Ishikawa (cell line): Measurements from ENCODE around the gene ANKRD12.

Source experiments
- CEBPB ChIP-seq: IDR thresholded peaks from 2 replicates; pipeline ENCODE4 v1.6.1; 2012
- EGR1 ChIP-seq: IDR thresholded peaks from 2 replicates; pipeline ENCODE4 v1.6.1; 2012
- EP300 ChIP-seq: IDR thresholded peaks from 2 replicates; pipeline ENCODE4 v1.6.1; 2012; ENCODE audit warnings: borderline replicate concordance
- RAD21 ChIP-seq: IDR thresholded peaks from 2 replicates; pipeline ENCODE4 v1.6.1; 2012; ENCODE audit warnings: low read depth
- YY1 ChIP-seq: IDR thresholded peaks from 2 replicates; pipeline ENCODE4 v1.6.1; 2012; ENCODE audit warnings: low read depth
- TF ChIP-seq, protein P1 (sequence below): IDR thresholded peaks from 2 replicates; pipeline ENCODE4 v1.6.1; 2012; ENCODE audit warnings: low read depth, mild to moderate bottlenecking
- TF ChIP-seq, protein P2 (sequence below): IDR thresholded peaks from 2 replicates; pipeline ENCODE4 v1.6.1; 2012

DNA sequence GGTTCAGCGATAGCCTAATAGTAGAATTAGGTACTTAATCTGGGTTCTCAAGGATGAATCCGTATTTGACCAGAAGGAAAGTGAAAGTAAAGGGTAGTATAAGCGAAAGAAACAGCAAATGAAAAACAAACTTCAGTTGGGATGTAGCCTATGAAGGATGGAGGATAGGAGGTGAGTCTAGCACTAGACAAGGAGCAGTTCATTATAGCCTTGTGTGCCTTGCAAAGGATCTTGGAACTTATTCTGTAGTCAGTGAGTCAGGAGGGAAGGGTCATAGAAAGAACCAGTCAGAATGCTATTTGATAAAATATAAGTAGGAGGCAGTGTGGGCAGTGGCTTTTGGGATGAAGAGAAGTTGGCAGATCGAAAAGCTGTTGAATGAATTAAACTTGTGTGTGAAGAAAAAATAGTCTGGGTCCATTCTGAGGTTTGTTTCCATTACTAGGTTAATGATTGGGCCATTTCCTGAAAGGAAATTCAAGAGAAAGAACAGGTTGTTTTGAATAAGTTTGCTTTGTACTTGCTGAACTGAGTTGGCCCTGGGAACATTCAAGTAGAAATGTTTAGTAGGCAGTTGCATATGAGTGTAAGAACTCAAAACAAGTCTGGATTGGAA is 48.5 kb downstream of the ANKRD12 start:
- TF ChIP-seq, protein P1, sequence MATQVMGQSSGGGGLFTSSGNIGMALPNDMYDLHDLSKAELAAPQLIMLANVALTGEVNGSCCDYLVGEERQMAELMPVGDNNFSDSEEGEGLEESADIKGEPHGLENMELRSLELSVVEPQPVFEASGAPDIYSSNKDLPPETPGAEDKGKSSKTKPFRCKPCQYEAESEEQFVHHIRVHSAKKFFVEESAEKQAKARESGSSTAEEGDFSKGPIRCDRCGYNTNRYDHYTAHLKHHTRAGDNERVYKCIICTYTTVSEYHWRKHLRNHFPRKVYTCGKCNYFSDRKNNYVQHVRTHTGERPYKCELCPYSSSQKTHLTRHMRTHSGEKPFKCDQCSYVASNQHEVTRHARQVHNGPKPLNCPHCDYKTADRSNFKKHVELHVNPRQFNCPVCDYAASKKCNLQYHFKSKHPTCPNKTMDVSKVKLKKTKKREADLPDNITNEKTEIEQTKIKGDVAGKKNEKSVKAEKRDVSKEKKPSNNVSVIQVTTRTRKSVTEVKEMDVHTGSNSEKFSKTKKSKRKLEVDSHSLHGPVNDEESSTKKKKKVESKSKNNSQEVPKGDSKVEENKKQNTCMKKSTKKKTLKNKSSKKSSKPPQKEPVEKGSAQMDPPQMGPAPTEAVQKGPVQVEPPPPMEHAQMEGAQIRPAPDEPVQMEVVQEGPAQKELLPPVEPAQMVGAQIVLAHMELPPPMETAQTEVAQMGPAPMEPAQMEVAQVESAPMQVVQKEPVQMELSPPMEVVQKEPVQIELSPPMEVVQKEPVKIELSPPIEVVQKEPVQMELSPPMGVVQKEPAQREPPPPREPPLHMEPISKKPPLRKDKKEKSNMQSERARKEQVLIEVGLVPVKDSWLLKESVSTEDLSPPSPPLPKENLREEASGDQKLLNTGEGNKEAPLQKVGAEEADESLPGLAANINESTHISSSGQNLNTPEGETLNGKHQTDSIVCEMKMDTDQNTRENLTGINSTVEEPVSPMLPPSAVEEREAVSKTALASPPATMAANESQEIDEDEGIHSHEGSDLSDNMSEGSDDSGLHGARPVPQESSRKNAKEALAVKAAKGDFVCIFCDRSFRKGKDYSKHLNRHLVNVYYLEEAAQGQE = no peak
- TF ChIP-seq, protein P2, sequence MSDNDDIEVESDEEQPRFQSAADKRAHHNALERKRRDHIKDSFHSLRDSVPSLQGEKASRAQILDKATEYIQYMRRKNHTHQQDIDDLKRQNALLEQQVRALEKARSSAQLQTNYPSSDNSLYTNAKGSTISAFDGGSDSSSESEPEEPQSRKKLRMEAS = no peak
- no peak for TF ChIP-seq EP300
- TF ChIP-seq YY1 = no peak
- TF ChIP-seq CEBPB = no peak
- TF ChIP-seq RAD21 = no peak
- no peak for TF ChIP-seq EGR1
